Measurements from ENCODE around the gene CTSZ. TPM values are rescaled to one million over a fixed set of nuclear protein-coding genes. Genes with fewer than 3 reads are reported as not detected.
"Not testable (repeated sequence)": the region's sequence is repeated elsewhere in the genome, so short reads cannot be mapped to it uniquely, and the experiment has no call there.

CTSZ gene
- polyA plus RNA-seq, 1 experiment = 141 TPM

- ChIA-PET POLR2A (no interaction called here), CTCF (no interaction called here)
- Histone ChIP-seq H3K27ac (ENCODE audit: low read depth, low read length) (no peak overlapping the region), H3K27me3 (ENCODE audit: control insufficient read depth, insufficient read depth, low read length) (peaks cover 7% of the 10 kb centered on the region), H3K9me3 (ENCODE audit: control insufficient read depth, insufficient read depth, low read length) (no peaks in the 10 kb centered on the region; the same call in 1 of the 2 replicates), H3K4me3 (ENCODE audit: low read depth, low read length) (no peak overlapping the region)
- TF ChIP-seq, protein P1, sequence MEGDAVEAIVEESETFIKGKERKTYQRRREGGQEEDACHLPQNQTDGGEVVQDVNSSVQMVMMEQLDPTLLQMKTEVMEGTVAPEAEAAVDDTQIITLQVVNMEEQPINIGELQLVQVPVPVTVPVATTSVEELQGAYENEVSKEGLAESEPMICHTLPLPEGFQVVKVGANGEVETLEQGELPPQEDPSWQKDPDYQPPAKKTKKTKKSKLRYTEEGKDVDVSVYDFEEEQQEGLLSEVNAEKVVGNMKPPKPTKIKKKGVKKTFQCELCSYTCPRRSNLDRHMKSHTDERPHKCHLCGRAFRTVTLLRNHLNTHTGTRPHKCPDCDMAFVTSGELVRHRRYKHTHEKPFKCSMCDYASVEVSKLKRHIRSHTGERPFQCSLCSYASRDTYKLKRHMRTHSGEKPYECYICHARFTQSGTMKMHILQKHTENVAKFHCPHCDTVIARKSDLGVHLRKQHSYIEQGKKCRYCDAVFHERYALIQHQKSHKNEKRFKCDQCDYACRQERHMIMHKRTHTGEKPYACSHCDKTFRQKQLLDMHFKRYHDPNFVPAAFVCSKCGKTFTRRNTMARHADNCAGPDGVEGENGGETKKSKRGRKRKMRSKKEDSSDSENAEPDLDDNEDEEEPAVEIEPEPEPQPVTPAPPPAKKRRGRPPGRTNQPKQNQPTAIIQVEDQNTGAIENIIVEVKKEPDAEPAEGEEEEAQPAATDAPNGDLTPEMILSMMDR (IDR thresholded peaks at IDR 0.05; ENCODE audit: low read depth, low read length) = no peak
- DNase-seq (ENCODE audit: low read depth, low spot score) = no peak
Observed at GRCh38 chr20:58969439-58969838, 37.6 kb downstream of the CTSZ start.

DNA sequence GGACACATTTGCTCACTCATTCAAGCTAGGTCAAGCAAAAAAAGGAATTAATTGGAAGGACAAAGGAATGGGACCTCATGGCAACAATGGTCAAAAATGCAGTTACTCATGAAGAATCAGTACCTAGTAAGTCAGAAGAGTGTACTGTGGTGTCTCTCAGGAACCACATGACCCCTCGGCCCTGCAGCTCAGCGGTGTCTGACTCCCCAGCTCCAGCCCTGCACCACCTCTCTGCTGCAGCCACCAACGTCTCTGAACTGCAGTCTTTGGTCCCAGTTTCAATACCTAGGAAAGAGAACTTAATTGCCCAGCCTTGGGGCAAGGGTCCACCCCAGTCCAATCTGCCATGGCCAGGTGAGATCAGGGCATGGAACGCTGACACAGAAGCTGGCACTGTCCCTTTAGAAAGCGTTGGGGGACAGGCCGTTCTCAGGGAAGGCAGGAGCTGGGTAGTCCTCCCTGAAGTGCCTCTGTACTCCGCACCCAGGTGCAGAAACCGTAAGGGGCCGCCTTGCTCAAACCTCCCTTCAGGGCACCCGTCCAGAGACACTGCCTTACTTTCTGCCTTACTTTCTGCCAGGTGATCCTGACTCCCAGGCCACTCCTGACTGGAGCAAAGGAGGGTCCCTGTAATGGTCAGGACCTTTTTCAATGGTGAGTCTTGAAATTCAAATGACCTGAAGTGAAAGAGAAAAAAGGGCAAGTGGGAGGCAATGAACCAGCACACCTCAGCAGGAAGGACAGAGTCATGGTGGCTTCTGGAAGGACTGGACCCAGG is 39.2 kb downstream of the CTSZ start:
- POLR2A ChIA-PET = no interaction called here
- DNase-seq (ENCODE audit: low read depth, low spot score) = no peak
- CTCF ChIA-PET = no interaction called here
- Histone ChIP-seq H3K27ac (ENCODE audit: low read depth, low read length) (no peak overlapping the region), H3K9me3 (ENCODE audit: control insufficient read depth, insufficient read depth, low read length) (no peaks in the 10 kb centered on the region; the same call in 1 of the 2 replicates), H3K4me3 (ENCODE audit: low read depth, low read length) (no peak overlapping the region), H3K27me3 (ENCODE audit: control insufficient read depth, insufficient read depth, low read length) (peaks cover 10% of the 10 kb centered on the region)
- TF ChIP-seq, protein P1 (IDR thresholded peaks at IDR 0.05; ENCODE audit: low read depth, low read length) = no peak

GRCh38 chr20:58965270-58966064 is 41.6 kb downstream of the CTSZ start:
- ChIA-PET POLR2A (no interaction called here), CTCF (no interaction called here)
- TF ChIP-seq, protein P1 (IDR thresholded peaks at IDR 0.05; ENCODE audit: low read depth, low read length) = no peak
- DNase-seq (ENCODE audit: low read depth, low spot score) = no peak
- no peaks in the 10 kb centered on the region; the same call in 1 of the 2 replicates for H3K9me3 ChIP-seq (ENCODE audit: control insufficient read depth, insufficient read depth, low read length)
- no peak overlapping the region for H3K4me3 ChIP-seq (ENCODE audit: low read depth, low read length)
- H3K27ac ChIP-seq (ENCODE audit: low read depth, low read length) = no peak overlapping the region
- H3K27me3 ChIP-seq (ENCODE audit: control insufficient read depth, insufficient read depth, low read length) = peaks cover 3% of the 10 kb centered on the region

DNA sequence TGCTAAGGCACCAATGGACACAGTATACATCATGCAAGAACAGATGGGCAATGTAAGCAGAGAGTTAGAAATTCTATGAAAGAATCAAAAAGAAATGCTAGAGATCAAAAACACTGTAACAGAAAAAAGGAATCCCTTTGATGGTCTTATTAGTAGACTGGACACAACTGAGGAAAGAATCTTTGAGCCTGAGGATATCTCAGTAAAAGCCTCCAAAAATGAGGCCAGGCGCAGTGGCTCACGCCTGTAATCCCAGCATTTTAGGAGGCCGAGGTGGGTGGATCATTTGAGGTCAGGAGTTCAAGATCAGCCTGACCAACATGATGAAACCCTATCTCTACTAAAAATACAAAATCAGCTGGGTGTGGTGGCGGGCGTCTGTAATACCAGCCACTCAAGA is 43.1 kb downstream of the CTSZ start:
- H3K27me3 ChIP-seq (ENCODE audit: control insufficient read depth, insufficient read depth, low read length); POLR2A ChIA-PET; H3K4me3 ChIP-seq (ENCODE audit: low read depth, low read length); H3K9me3 ChIP-seq (ENCODE audit: control insufficient read depth, insufficient read depth, low read length); CTCF ChIA-PET; DNase-seq (ENCODE audit: low read depth, low spot score); H3K27ac ChIP-seq (ENCODE audit: low read depth, low read length): not testable (repeated sequence)

- ChIA-PET CTCF (no interaction called here), POLR2A (no interaction called here)
- no peak for DNase-seq (ENCODE audit: low read depth, low spot score)
- TF ChIP-seq, protein P1 (IDR thresholded peaks at IDR 0.05; ENCODE audit: low read depth, low read length) = no peak
- no peaks in the 10 kb centered on the region; the same call in 1 of the 2 replicates for H3K9me3 ChIP-seq (ENCODE audit: control insufficient read depth, insufficient read depth, low read length)
- H3K27me3 ChIP-seq (ENCODE audit: control insufficient read depth, insufficient read depth, low read length) = peaks cover 3% of the 10 kb centered on the region
- no peak overlapping the region for H3K27ac ChIP-seq (ENCODE audit: low read depth, low read length)
- H3K4me3 ChIP-seq (ENCODE audit: low read depth, low read length) = no peak overlapping the region
Observed at GRCh38 chr20:58963060-58963584, 43.9 kb downstream of the CTSZ start.

Measured in AG04450 (cell line).